Activated CD8-positive, alpha-beta memory T cell treated with anti-CD3 and anti-CD28 coated beads, Interleukin-2, amount 50 U/mL, for 48 hours (primary cell): ENCODE data around the gene WASHC4.

Experiments used
- DNase-seq: peaks from one replicate; pipeline ENCODE4 v3.0.0-alpha.2; 2020

The WASHC4 gene

GRCh38 chr12:105209091-105209490, 101.6 kb downstream of the WASHC4 start:
- DNase-seq = no peak

DNA sequence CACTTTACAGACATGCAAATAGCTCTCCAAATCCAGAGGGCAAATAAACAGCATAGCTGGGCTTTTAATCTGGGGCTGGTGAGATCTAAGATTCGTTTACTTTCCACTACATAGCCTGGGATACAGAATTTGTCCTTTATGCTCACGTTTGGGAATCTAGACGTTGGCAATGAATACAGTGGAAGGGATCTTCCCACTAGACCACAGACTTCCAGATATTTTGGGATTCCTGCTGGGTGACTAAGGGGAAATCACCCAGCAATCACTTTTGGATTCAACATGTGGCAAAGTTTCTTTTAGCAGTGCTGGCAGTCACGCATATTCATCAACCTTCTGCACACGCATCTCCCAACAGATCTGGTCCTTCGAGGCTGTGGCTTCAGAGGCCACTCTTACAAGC, 104.9 kb downstream of the WASHC4 start:
- DNase-seq = no peak

DNA sequence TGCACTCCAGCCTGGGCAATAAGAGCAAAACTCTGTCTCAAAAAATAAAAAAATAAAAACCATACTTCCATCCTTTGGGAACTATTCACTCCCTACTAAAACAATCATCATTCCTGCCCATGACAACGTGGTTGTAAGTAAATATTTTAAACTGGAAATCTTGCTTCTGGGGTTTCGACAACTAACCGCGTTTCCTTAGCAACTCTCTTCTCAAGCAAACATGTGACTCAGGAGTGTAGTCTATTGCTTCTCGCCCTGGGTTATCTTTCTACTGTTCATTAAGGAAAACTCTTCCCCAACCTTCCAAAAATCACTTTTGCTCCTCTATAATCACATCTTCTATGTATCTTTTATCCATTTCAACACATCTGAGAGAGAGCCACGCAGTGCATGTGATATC, 106.6 kb downstream of the WASHC4 start:
- no peak for DNase-seq

DNA sequence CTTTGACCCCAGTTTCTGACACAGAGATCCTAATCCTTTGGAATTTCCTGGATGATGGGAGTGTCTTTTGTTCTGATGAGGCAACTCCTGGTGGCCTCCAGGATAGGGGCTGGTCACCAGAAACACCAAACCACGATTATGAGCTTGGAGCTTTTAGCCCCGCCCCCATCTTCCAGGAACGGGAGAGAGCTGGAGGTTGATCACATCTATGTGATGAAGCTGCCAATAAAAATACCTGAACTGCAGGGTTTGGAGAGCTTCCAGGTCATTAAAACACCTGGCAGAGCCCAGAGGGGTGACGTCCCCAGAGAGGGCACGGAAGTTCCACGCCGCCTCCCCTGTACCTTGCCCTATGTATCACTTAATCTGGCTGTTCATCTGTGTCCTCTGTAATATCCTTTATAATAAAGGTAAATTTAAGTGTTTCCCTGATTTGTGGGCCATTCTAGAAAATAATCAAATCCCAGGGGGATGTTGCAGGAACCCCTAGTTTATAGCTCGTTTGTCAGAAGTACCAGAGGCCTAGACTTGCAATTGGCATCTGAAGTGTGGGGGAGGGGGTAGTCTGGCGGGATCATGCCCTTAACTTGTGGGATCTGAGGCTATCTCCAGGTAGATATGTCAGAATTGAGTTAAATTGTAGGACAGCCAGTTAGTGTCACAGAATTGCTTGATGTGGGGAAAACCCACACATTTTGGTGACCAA, 107.3 kb downstream of the WASHC4 start:
- no peak for DNase-seq

GRCh38 chr12:105218434-105218833, 110.9 kb downstream of the WASHC4 start:
- DNase-seq = no peak
